IMR-90 (cell line): ENCODE data around the gene SBK2. TPM values are rescaled to one million over a fixed set of nuclear protein-coding genes. Genes with fewer than 3 reads are reported as not detected.

Experiments
- BHLHE40 ChIP-seq: fragments of 150-350 bp; IDR thresholded peaks from 2 replicates; pipeline ENCODE4 v1.6.1; 2016; ENCODE audit warnings: mild to moderate bottlenecking, low read depth, low read length
- FOS ChIP-seq: fragments of 150-350 bp; IDR thresholded peaks from 2 replicates; pipeline ENCODE4 v1.6.1; 2016; ENCODE audit warnings: low read depth, low read length
- MAZ ChIP-seq: IDR thresholded peaks from 2 replicates; pipeline ENCODE4 v1.6.1; 2012; ENCODE audit warnings: low read depth, mild to moderate bottlenecking, low read length, improper control_type of control experiment, moderate library complexity, borderline replicate concordance
- MXI1 ChIP-seq: IDR thresholded peaks from 2 replicates; pipeline ENCODE4 v1.6.1; 2012; ENCODE audit warnings: low read depth, mild to moderate bottlenecking, low read length, moderate library complexity, borderline replicate concordance
- POLR2A ChIP-seq: IDR thresholded peaks from 2 replicates; pipeline ENCODE4 v1.6.1; 2012; ENCODE audit warnings: mild to moderate bottlenecking, low read depth, low read length
- RCOR1 ChIP-seq: IDR thresholded peaks from 2 replicates; pipeline ENCODE4 v1.6.1; 2012; ENCODE audit warnings: mild to moderate bottlenecking, low read length, improper control_type of control experiment; ENCODE audit not compliant: insufficient replicate concordance
- polyA plus RNA-seq, 3 experiments: library from polyadenylated mRNA; depleted of rRNA; stranded (reverse); fragments of >200 nt; gene quantifications; 2 replicates each; pipeline ENCODE4 v1.2.3, GENCODE V29; 2012; ENCODE audit warnings: low replicate concordance in 1 of 3
- total RNA-seq: library from RNA; depleted of rRNA; stranded (reverse); fragments of >200 nt; gene quantifications from 2 replicates; pipeline ENCODE4 v1.2.3, GENCODE V29; 2012
- TF ChIP-seq, protein P1 (sequence below): fragments of 150-350 bp; IDR thresholded peaks from 2 replicates; pipeline ENCODE4 v1.6.1; 2017; ENCODE audit warnings: mild to moderate bottlenecking, antibody characterized with exemption, low read length, low read depth

SBK2 gene
- total and polyA plus RNA-seq, 2 of the 4 experiments (the other 2 are of a cell fraction): 0.48 TPM; not detected in 1

DNA sequence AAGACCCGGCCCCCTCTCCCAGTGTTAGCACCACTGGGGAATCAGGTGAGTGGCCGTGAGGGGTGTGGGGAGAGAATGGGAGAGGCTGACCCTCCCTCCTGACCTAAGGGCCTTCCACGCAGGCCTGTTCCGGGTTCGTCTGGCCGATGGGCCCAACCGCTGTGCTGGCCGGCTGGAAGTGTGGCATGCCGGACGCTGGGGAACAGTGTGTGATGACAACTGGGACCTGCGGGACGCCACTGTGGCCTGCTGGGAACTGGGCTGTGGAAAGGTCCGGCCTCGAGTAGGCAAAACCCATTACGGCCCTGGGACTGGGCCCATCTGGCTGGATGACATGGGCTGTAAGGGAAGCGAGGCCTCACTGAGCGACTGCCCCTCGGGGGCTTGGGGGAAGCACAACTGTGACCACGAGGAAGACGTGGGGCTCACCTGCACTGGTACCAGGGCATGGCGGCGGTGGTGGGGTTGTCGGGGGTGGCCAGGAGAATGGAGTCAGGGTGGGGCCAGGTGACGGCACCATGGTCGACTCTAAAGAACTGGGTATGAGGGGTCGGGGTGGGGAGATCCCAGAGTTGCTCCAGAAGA, 36.5 kb downstream of the SBK2 start (continued):
- TF ChIP-seq, protein P1, sequence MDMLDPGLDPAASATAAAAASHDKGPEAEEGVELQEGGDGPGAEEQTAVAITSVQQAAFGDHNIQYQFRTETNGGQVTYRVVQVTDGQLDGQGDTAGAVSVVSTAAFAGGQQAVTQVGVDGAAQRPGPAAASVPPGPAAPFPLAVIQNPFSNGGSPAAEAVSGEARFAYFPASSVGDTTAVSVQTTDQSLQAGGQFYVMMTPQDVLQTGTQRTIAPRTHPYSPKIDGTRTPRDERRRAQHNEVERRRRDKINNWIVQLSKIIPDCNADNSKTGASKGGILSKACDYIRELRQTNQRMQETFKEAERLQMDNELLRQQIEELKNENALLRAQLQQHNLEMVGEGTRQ: no peak
- TF ChIP-seq BHLHE40 (no peak), MAZ (no peak), RCOR1 (no peak), MXI1 (no peak), POLR2A (no peak), FOS (no peak)
